Measurements from ENCODE around the gene BHMT. TPM values are rescaled to one million over a fixed set of nuclear protein-coding genes. Genes with fewer than 3 reads are reported as not detected.

Gene BHMT
- total RNA-seq, 4 donors from 2014 or later = not detected

- intact Hi-C loops (cut with DNase I; ENCODE audit: low total_unique reads) = no loop called here
- Histone ChIP-seq H3K4me3 (no peak overlapping the region), H3K27ac (no peak overlapping the region), H3K27me3 (no peaks in the 10 kb centered on the region), H3K9me3 (no peaks in the 10 kb centered on the region), H3K36me3 (no peaks in the 10 kb centered on the region), H3K4me1 (no peaks in the 10 kb centered on the region)
- DNase-seq = no peak
- 31 to 37% methylated on average over 3 of the region's 3 CpGs for WGBS, 2 donors (ENCODE audit: low coverage in 1 of 2)
- TF ChIP-seq POLR2AphosphoS5 (IDR thresholded peaks at IDR 0.05) (no peak), EP300 (IDR thresholded peaks at IDR 0.05; ENCODE audit: low read depth) (no peak), POLR2A (IDR thresholded peaks at IDR 0.05) (no peak)
- TF ChIP-seq, protein P1, sequence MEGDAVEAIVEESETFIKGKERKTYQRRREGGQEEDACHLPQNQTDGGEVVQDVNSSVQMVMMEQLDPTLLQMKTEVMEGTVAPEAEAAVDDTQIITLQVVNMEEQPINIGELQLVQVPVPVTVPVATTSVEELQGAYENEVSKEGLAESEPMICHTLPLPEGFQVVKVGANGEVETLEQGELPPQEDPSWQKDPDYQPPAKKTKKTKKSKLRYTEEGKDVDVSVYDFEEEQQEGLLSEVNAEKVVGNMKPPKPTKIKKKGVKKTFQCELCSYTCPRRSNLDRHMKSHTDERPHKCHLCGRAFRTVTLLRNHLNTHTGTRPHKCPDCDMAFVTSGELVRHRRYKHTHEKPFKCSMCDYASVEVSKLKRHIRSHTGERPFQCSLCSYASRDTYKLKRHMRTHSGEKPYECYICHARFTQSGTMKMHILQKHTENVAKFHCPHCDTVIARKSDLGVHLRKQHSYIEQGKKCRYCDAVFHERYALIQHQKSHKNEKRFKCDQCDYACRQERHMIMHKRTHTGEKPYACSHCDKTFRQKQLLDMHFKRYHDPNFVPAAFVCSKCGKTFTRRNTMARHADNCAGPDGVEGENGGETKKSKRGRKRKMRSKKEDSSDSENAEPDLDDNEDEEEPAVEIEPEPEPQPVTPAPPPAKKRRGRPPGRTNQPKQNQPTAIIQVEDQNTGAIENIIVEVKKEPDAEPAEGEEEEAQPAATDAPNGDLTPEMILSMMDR (IDR thresholded peaks at IDR 0.05) = no peak
- in situ Hi-C loops (cut with MboI; ENCODE audit: low pct_ligation_motif_present in 1 of 4, low pct_unique_long_range_greater_than_20kb in 1 of 4, low sequenced_read_pairs in 3 of 4) = no loop called here
These were observed 17.8 kb upstream of the BHMT start for GRCh38 chr5:79093762-79094161.

DNA sequence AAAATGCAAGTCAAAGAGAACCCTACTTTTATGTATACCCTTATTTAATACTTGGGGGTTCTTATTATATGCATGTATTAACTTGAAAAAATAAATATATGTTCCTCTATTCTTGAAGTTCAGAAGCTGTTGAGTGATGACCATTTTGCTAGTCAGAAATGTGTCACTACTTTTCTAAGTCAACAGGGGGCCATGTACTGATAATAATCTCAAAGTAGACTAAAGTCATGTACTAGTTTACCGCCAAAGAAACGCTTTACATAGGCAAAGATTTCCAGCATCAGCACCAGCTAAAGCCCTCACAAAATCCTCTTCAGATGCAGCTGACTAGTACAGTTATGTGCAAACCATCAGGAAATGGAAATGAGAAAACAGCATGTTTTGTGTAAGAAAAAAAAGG is 5.7 kb upstream of the BHMT start:
- H3K4me3 ChIP-seq = no peak overlapping the region
- no peak overlapping the region for H3K27ac ChIP-seq
- H3K9me3 ChIP-seq = no peaks in the 10 kb centered on the region
- peaks cover 0 to 5% (median 0%) of the 10 kb centered on the region in 4 donors for H3K4me1 ChIP-seq
- H3K36me3 ChIP-seq = no peaks in the 10 kb centered on the region
- intact Hi-C loops (cut with DNase I; ENCODE audit: low total_unique reads) = no loop called here
- H3K27me3 ChIP-seq = peaks cover 16% of the 10 kb centered on the region
- no peak for DNase-seq
- in situ Hi-C loops (cut with MboI; ENCODE audit: low pct_ligation_motif_present in 1 of 4, low pct_unique_long_range_greater_than_20kb in 1 of 4, low sequenced_read_pairs in 3 of 4) = no loop called here
- WGBS, 2 donors (ENCODE audit: low coverage in 1 of 2) = 79 to 92% methylated on average over 2 of the region's 2 CpGs
- TF ChIP-seq EP300 (IDR thresholded peaks at IDR 0.05; ENCODE audit: low read depth) (no peak), POLR2AphosphoS5 (IDR thresholded peaks at IDR 0.05) (no peak), POLR2A (IDR thresholded peaks at IDR 0.05) (no peak)
- TF ChIP-seq, protein P1 (IDR thresholded peaks at IDR 0.05) = no peak

DNA sequence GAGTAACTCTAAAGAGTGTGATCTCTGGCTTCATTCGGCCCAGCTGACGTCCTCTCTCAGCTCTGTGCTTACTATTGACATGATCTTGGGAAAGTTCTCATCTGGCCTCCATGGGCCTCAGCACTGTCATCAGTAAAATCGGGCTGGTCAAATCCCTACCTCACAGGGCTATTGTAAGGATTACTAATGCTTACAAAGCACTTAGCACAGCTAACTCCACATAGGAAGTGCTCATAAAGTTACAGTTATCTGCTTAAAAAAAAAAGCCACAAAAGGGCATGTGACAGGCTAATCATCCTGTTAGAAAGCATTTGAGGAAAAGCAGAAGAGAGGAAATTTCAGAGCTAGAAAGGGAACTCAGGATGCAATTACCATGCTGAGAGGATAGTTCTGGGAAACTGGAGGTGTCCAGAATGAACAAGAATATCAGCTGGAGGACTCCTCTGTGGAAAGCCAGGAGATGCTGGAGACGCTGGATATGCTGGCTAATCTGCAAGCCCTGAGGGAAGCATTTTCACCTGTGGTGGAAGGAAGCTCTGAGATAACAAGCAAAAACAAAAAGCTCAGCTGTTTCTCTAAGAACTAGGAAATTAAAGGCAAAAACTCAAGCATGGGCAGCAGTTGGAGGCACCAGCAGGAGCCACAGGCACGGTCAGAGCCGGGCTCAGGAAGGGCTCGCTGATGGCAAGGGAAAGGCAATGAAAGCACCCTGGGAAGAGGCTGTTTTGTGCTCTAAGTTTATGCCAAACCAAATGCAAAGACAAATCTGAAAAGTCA is 4.4 kb upstream of the BHMT start:
- no peaks in the 10 kb centered on the region for H3K9me3 ChIP-seq
- H3K4me1 ChIP-seq = peaks cover 0 to 12% (median 6%) of the 10 kb centered on the region in 4 donors
- no peak for DNase-seq
- no peaks in the 10 kb centered on the region for H3K36me3 ChIP-seq
- H3K4me3 ChIP-seq = no peak overlapping the region
- intact Hi-C loops (cut with DNase I; ENCODE audit: low total_unique reads) = no loop called here
- no peak for TF ChIP-seq POLR2A (IDR thresholded peaks at IDR 0.05)
- no peak for TF ChIP-seq EP300 (IDR thresholded peaks at IDR 0.05; ENCODE audit: low read depth)
- TF ChIP-seq, protein P1 (IDR thresholded peaks at IDR 0.05) = no peak
- TF ChIP-seq POLR2AphosphoS5 (IDR thresholded peaks at IDR 0.05) = no peak
- H3K27me3 ChIP-seq = peaks cover 30% of the 10 kb centered on the region
- H3K27ac ChIP-seq = no peak overlapping the region
- in situ Hi-C loops (cut with MboI; ENCODE audit: low pct_ligation_motif_present in 1 of 4, low pct_unique_long_range_greater_than_20kb in 1 of 4, low sequenced_read_pairs in 3 of 4) = no loop called here
- 65 to 68% methylated on average over 6 to 7 of the region's 7 CpGs for WGBS, 2 donors (ENCODE audit: low coverage in 1 of 2)

GRCh38 chr5:79108086-79108485 is 3.5 kb upstream of the BHMT start:
- no peaks in the 10 kb centered on the region for H3K9me3 ChIP-seq
- no peak for DNase-seq
- no peak overlapping the region for H3K27ac ChIP-seq
- H3K36me3 ChIP-seq = no peaks in the 10 kb centered on the region
- in situ Hi-C loops (cut with MboI; ENCODE audit: low pct_ligation_motif_present in 1 of 4, low pct_unique_long_range_greater_than_20kb in 1 of 4, low sequenced_read_pairs in 3 of 4) = no loop called here
- TF ChIP-seq, protein P1 (IDR thresholded peaks at IDR 0.05) = no peak
- TF ChIP-seq EP300 (IDR thresholded peaks at IDR 0.05; ENCODE audit: low read depth) (no peak), POLR2AphosphoS5 (IDR thresholded peaks at IDR 0.05) (no peak), POLR2A (IDR thresholded peaks at IDR 0.05) (no peak)
- peaks cover 0 to 15% (median 8%) of the 10 kb centered on the region in 4 donors for H3K4me1 ChIP-seq
- intact Hi-C loops (cut with DNase I; ENCODE audit: low total_unique reads) = no loop called here
- H3K27me3 ChIP-seq = peaks cover 38% of the 10 kb centered on the region
- 54 to 59% methylated on average over 3 of the region's 3 CpGs for WGBS, 2 donors (ENCODE audit: low coverage in 1 of 2)
- H3K4me3 ChIP-seq = no peak overlapping the region

All from transverse colon (tissue), 4 donors.